Thyroid gland (tissue), 4 donors: ENCODE measurements around the gene SLC32A1. TPM values are rescaled to one million over a fixed set of nuclear protein-coding genes. Genes with fewer than 3 reads are reported as not detected.

ENCODE experiments used
- DNase-seq, 2 donors: peaks; one replicate each; pipeline ENCODE4 v3.0.0-alpha.2; 2019
- H3K27ac ChIP-seq, 3 donors: fragments of 200-600 bp; sonication (generic); 1 replicate in 2 of 3; 2 replicates in 1 of 3; pipeline ENCODE4 v1.5.1; 2016 to 2019; ENCODE audit warnings: mild to moderate bottlenecking in 1 of 3, moderate library complexity in 1 of 3
- H3K27me3 ChIP-seq: fragments of 200-600 bp; sonication (generic); one replicate; pipeline ENCODE4 v1.5.1; 2019
- H3K36me3 ChIP-seq, 2 donors: fragments of 200-600 bp; sonication (generic); one replicate each; pipeline ENCODE4 v1.5.1; 2016 to 2019
- H3K4me1 ChIP-seq, 2 donors: fragments of 200-600 bp; sonication (generic); one replicate each; pipeline ENCODE4 v1.5.1; 2017 to 2019
- H3K4me3 ChIP-seq, 3 donors: fragments of 200-600 bp; sonication (generic); replicated peaks in 1 of 3; 1 replicate in 2 of 3; 2 replicates in 1 of 3; pipeline ENCODE4 v1.5.1; 2016; ENCODE audit warnings: mild to moderate bottlenecking in 1 of 3
- H3K9me3 ChIP-seq: fragments of 200-600 bp; sonication (generic); one replicate; pipeline ENCODE4 v1.5.1; 2017
- POLR2A ChIP-seq, 2 donors: fragments of 450-650 bp; IDR thresholded peaks; one replicate each; pipeline ENCODE4 v1.6.1; 2017; ENCODE audit warnings: antibody characterized with exemption in 2 of 2, mild to moderate bottlenecking in 2 of 2, moderate library complexity in 1 of 2
- WGBS, 2 donors: methylation state at CpG; one replicate each; pipeline ENCODE4 v1.1.5; 2017; 5-methylcytosine and 5-hydroxymethylcytosine counted together
- intact Hi-C: fragments of 100-400 bp; cut with DNase I; formaldehyde crosslinking; loops from one replicate; pipeline ENCODE4 v1.15.1; 2023
- total RNA-seq, 4 donors: library from RNA; depleted of rRNA; stranded (reverse); fragments of >200 nt; gene quantifications; one replicate each; pipeline ENCODE4 v1.2.3, GENCODE V29; 2016
- TF ChIP-seq, protein P1 (sequence below), 6 experiments: fragments of 200-600 bp in 3 of 6; fragments of 450-650 bp in 3 of 6; sonication (generic) in 3 of 6; IDR thresholded peaks; one replicate each; pipeline ENCODE4 v1.5.1; 2016 to 2019; ENCODE audit warnings: antibody characterized with exemption in 6 of 6, mild to moderate bottlenecking in 2 of 6, inconsistent platforms in 1 of 6, moderate library complexity in 1 of 6

SLC32A1 gene
- total RNA-seq, 4 donors from 2014 or later: not detected

GRCh38 chr20:38751360-38751976 is 27.2 kb downstream of the SLC32A1 start:
- H3K9me3 ChIP-seq: no peaks in the 10 kb centered on the region
- no peak for DNase-seq
- H3K4me3 ChIP-seq: no peak overlapping the region
- H3K4me1 ChIP-seq: peaks cover 13% of the 10 kb centered on the region in 2 donors
- intact Hi-C loops: loop anchor here (5.0 kb wide), 1 partner anchor 104 kb away; no protein-coding TSS in a partner anchor
- 54 to 64% methylated on average over 5 of the region's 5 CpGs for WGBS, 2 donors
- no peak overlapping the region for H3K27ac ChIP-seq
- H3K27me3 ChIP-seq: no peaks in the 10 kb centered on the region
- TF ChIP-seq, protein P1, sequence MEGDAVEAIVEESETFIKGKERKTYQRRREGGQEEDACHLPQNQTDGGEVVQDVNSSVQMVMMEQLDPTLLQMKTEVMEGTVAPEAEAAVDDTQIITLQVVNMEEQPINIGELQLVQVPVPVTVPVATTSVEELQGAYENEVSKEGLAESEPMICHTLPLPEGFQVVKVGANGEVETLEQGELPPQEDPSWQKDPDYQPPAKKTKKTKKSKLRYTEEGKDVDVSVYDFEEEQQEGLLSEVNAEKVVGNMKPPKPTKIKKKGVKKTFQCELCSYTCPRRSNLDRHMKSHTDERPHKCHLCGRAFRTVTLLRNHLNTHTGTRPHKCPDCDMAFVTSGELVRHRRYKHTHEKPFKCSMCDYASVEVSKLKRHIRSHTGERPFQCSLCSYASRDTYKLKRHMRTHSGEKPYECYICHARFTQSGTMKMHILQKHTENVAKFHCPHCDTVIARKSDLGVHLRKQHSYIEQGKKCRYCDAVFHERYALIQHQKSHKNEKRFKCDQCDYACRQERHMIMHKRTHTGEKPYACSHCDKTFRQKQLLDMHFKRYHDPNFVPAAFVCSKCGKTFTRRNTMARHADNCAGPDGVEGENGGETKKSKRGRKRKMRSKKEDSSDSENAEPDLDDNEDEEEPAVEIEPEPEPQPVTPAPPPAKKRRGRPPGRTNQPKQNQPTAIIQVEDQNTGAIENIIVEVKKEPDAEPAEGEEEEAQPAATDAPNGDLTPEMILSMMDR (IDR thresholded peaks at IDR 0.05): peak; percentile 18 to 62 (median 54)
- TF ChIP-seq POLR2A (IDR thresholded peaks at IDR 0.05): no peak
- peaks cover 16 to 19% of the 10 kb centered on the region in 2 donors for H3K36me3 ChIP-seq

GRCh38 chr20:38752029-38752428 is 27.7 kb downstream of the SLC32A1 start:
- 93 to 96% methylated on average over 4 of the region's 4 CpGs for WGBS, 2 donors
- Histone ChIP-seq H3K4me3 (no peak overlapping the region), H3K27ac (no peak overlapping the region), H3K4me1 (peaks cover 13% of the 10 kb centered on the region in 2 donors), H3K36me3 (peaks cover 16 to 22% of the 10 kb centered on the region in 2 donors), H3K9me3 (no peaks in the 10 kb centered on the region), H3K27me3 (no peaks in the 10 kb centered on the region)
- DNase-seq: no peak
- TF ChIP-seq, protein P1 (IDR thresholded peaks at IDR 0.05): no peak
- no peak for TF ChIP-seq POLR2A (IDR thresholded peaks at IDR 0.05)
- intact Hi-C loops: loop anchor here (5.0 kb wide), 1 partner anchor 105 kb away; no protein-coding TSS in a partner anchor

DNA sequence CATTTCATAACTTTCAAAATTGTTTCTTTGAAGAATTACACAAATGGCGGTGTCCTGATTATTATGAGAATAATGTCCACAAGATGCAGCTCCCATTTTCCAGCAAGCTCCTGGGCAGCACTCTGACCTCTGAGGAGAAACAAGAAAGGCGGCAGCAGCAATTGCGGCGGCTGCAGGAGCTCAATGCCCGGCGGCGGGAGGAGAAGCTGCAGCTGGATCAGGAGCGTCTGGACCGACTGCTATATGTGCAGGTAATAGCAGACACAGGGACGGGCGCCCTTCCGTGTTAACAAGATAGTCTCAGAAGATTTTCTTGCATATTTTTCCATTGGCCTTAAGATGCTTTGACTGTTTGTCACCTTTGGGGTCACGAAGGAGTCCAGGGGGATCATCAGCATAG is 30.6 kb downstream of the SLC32A1 start:
- intact Hi-C loops: loop anchor here (5.0 kb wide), 1 partner anchor 108 kb away; no protein-coding TSS in a partner anchor
- 88 to 90% methylated on average over 13 of the region's 13 CpGs for WGBS, 2 donors
- H3K9me3 ChIP-seq: no peaks in the 10 kb centered on the region
- no peaks in the 10 kb centered on the region for H3K27me3 ChIP-seq
- TF ChIP-seq, protein P1 (IDR thresholded peaks at IDR 0.05): no peak
- TF ChIP-seq POLR2A (IDR thresholded peaks at IDR 0.05): no peak
- no peak overlapping the region for H3K27ac ChIP-seq
- H3K4me1 ChIP-seq: no peaks in the 10 kb centered on the region
- peaks cover 37 to 40% of the 10 kb centered on the region in 2 donors for H3K36me3 ChIP-seq
- DNase-seq: no peak
- no peak overlapping the region for H3K4me3 ChIP-seq

GRCh38 chr20:38755324-38755910 is 31.1 kb downstream of the SLC32A1 start:
- Histone ChIP-seq H3K9me3 (no peaks in the 10 kb centered on the region), H3K27me3 (no peaks in the 10 kb centered on the region), H3K27ac (no peak overlapping the region), H3K4me1 (no peaks in the 10 kb centered on the region), H3K4me3 (no peak overlapping the region), H3K36me3 (peaks cover 41 to 42% of the 10 kb centered on the region in 2 donors)
- intact Hi-C loops: no loop called here
- 79 to 81% methylated on average over 5 to 6 of the region's 6 CpGs for WGBS, 2 donors
- no peak for TF ChIP-seq POLR2A (IDR thresholded peaks at IDR 0.05)
- TF ChIP-seq, protein P1 (IDR thresholded peaks at IDR 0.05): no peak
- DNase-seq: no peak

DNA sequence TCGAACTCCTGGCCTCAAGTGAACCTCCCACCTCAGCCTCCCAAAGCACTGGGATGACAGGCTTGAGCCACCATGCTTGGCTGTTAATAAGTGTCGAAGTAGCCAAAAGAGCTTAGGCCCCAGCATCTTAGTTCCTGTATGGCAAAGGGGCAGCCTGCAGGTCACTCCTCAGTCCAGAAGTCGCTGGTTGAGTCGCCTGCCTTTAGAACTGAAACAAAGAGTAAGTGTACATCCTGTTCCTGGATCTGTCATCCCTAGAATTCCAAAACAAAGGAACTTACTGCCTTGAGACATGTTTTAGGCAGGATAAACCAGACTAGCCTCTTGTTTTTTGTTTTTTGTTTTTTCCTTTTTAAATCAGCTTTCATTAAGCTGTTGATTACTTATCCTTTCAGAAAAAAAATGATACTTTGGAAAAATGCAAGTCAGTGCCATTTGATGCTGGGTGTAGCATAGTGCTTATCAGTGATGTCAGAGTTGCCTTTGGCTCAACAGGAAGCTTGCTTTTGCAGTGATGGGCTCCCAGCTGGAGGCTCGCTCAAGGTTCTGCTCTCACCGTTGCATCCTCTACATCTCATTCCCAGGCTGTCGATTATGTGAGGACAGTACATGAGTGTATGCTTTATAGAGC is 33.0 kb downstream of the SLC32A1 start:
- no peak overlapping the region for H3K27ac ChIP-seq
- intact Hi-C loops: no loop called here
- TF ChIP-seq POLR2A (IDR thresholded peaks at IDR 0.05): no peak
- TF ChIP-seq, protein P1 (IDR thresholded peaks at IDR 0.05): no peak
- H3K27me3 ChIP-seq: no peaks in the 10 kb centered on the region
- no peak for DNase-seq
- WGBS, 2 donors: 77 to 78% methylated on average over 7 of the region's 7 CpGs
- no peaks in the 10 kb centered on the region for H3K4me1 ChIP-seq
- no peak overlapping the region for H3K4me3 ChIP-seq
- no peaks in the 10 kb centered on the region for H3K9me3 ChIP-seq
- peaks cover 41 to 58% of the 10 kb centered on the region in 2 donors for H3K36me3 ChIP-seq
